ENCODE results near the gene GPR3. TPM values are rescaled to one million over a fixed set of nuclear protein-coding genes. Genes with fewer than 3 reads are reported as not detected.

The GPR3 gene
- total and polyA plus RNA-seq, 8 donors: 0.18 to 0.43 (median 0.27) TPM; not detected in 4

DNA sequence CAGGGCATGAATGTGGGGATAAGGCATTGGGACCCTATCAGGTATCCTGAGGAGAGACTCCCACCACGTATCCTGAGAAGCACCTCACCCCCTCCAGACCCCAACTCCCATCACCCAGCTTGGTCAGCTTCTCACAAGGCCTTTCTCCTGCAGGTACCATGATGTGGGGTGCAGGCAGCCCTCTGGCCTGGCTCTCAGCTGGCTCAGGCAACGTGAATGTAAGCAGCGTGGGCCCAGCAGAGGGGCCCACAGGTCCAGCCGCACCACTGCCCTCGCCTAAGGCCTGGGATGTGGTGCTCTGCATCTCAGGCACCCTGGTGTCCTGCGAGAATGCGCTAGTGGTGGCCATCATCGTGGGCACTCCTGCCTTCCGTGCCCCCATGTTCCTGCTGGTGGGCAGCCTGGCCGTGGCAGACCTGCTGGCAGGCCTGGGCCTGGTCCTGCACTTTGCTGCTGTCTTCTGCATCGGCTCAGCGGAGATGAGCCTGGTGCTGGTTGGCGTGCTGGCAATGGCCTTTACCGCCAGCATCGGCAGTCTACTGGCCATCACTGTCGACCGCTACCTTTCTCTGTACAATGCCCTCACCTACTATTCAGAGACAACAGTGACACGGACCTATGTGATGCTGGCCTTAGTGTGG, 1.3 kb downstream of the GPR3 start:
- no peak overlapping the region for H3K4me3 ChIP-seq
- peak overlapping the region in 1 of 5 donors; percentile 83 for H3K27ac ChIP-seq
- H3K4me1 ChIP-seq: peaks cover 22 to 39% (median 25%) of the 10 kb centered on the region in 4 donors
- no peaks in the 10 kb centered on the region for H3K9me3 ChIP-seq
- intact Hi-C loops (cut with DNase I; ENCODE audit: low total_unique reads): loop anchor here (5.0 kb wide), 2 partner anchors 36 to 91 kb away; no protein-coding TSS in a partner anchor
- peaks cover 0 to 6% (median 0%) of the 10 kb centered on the region in 3 donors for H3K27me3 ChIP-seq
- 92 to 96% (median 94%) methylated on average over 7 to 18 of the region's 18 CpGs for WGBS, 5 donors
- no peaks in the 10 kb centered on the region for H3K36me3 ChIP-seq
- no peak for DNase-seq
- no peak for TF ChIP-seq POLR2A (IDR thresholded peaks at IDR 0.05)
- no peak for TF ChIP-seq EP300 (IDR thresholded peaks at IDR 0.05)
- TF ChIP-seq, protein P1, sequence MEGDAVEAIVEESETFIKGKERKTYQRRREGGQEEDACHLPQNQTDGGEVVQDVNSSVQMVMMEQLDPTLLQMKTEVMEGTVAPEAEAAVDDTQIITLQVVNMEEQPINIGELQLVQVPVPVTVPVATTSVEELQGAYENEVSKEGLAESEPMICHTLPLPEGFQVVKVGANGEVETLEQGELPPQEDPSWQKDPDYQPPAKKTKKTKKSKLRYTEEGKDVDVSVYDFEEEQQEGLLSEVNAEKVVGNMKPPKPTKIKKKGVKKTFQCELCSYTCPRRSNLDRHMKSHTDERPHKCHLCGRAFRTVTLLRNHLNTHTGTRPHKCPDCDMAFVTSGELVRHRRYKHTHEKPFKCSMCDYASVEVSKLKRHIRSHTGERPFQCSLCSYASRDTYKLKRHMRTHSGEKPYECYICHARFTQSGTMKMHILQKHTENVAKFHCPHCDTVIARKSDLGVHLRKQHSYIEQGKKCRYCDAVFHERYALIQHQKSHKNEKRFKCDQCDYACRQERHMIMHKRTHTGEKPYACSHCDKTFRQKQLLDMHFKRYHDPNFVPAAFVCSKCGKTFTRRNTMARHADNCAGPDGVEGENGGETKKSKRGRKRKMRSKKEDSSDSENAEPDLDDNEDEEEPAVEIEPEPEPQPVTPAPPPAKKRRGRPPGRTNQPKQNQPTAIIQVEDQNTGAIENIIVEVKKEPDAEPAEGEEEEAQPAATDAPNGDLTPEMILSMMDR (IDR thresholded peaks at IDR 0.05): no peak
- no peak for TF ChIP-seq POLR2AphosphoS5 (IDR thresholded peaks at IDR 0.05)

DNA sequence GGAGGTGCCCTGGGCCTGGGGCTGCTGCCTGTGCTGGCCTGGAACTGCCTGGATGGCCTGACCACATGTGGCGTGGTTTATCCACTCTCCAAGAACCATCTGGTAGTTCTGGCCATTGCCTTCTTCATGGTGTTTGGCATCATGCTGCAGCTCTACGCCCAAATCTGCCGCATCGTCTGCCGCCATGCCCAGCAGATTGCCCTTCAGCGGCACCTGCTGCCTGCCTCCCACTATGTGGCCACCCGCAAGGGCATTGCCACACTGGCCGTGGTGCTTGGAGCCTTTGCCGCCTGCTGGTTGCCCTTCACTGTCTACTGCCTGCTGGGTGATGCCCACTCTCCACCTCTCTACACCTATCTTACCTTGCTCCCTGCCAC, 1.8 kb downstream of the GPR3 start:
- H3K27me3 ChIP-seq: peaks cover 0 to 6% (median 0%) of the 10 kb centered on the region in 3 donors
- 89 to 98% (median 96%) methylated on average over 9 of the region's 9 CpGs for WGBS, 5 donors
- no peaks in the 10 kb centered on the region for H3K36me3 ChIP-seq
- intact Hi-C loops (cut with DNase I; ENCODE audit: low total_unique reads): loop anchor here (5.0 kb wide), 2 partner anchors 37 to 92 kb away; no protein-coding TSS in a partner anchor
- DNase-seq: no peak
- H3K4me3 ChIP-seq: no peak overlapping the region
- TF ChIP-seq EP300 (IDR thresholded peaks at IDR 0.05) (no peak), POLR2AphosphoS5 (IDR thresholded peaks at IDR 0.05) (no peak), POLR2A (IDR thresholded peaks at IDR 0.05) (no peak)
- TF ChIP-seq, protein P1 (IDR thresholded peaks at IDR 0.05): no peak
- no peaks in the 10 kb centered on the region for H3K9me3 ChIP-seq
- H3K4me1 ChIP-seq: peaks cover 22 to 44% (median 28%) of the 10 kb centered on the region in 4 donors
- H3K27ac ChIP-seq: no peak overlapping the region

- intact Hi-C loops (cut with DNase I; ENCODE audit: low total_unique reads): loop anchor here (5.0 kb wide), 3 partner anchors 38 to 212 kb away; no protein-coding TSS in a partner anchor
- TF ChIP-seq, protein P1 (IDR thresholded peaks at IDR 0.05): no peak
- TF ChIP-seq POLR2AphosphoS5 (IDR thresholded peaks at IDR 0.05): no peak
- no peak for TF ChIP-seq POLR2A (IDR thresholded peaks at IDR 0.05)
- TF ChIP-seq EP300 (IDR thresholded peaks at IDR 0.05): no peak
Observed at GRCh38 chr1:27394925-27395324, 2.5 kb downstream of the GPR3 start.

DNA sequence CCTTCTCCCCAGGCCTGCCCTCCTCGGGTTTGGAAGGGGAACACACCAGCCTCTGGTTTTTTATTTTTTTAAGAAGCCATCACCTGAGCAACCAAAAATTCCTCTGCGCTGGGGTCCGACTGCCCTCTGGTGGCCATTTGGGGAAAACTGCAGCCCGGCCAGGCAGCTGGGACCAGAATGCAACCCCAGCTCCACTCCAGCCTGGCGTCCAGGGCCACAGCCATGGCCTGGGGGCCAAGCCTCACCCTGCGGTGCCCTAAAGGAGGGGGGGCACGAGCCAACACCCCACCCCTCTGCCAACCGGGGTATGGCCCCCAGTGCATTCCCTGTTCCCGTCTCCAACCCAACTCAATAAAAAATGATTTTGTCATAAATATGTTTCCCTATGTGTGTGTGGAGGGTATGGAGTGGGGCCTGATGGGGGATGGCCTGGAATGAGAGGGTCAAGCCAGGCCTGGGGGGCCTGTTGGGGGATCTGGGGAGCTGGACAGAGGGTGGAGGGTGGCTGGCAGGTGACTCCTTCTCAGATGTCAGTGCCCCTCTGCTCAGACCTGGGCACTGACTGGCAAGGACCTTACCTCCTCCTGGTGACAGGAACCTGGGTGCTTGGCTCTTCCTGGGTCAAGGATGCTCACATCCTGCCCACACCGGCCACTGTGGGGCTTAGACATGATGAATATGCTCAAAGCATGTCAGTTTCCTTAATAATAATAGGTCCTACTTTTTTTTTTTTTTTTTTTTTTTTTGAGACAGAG, 3.2 kb downstream of the GPR3 start:
- intact Hi-C loops (cut with DNase I; ENCODE audit: low total_unique reads): loop anchor here (5.0 kb wide), 1 partner anchor 212 kb away; no protein-coding TSS in a partner anchor
- no peaks in the 10 kb centered on the region for H3K36me3 ChIP-seq

More at GRCh38 chr1:27394925-27395324, 2.5 kb downstream of the GPR3 start:
- Histone ChIP-seq H3K36me3 (no peaks in the 10 kb centered on the region), H3K4me3 (no peak overlapping the region), H3K4me1 (peaks cover 22 to 46% (median 31%) of the 10 kb centered on the region in 4 donors), H3K27me3 (peaks cover 0 to 6% (median 0%) of the 10 kb centered on the region in 3 donors), H3K9me3 (no peaks in the 10 kb centered on the region), H3K27ac (peak overlapping the region in 1 of 5 donors; percentile 13)
- WGBS, 5 donors: 64 to 88% (median 79%) methylated on average over 1 of the region's 1 CpG
- no peak for DNase-seq

More for the DNA sequence above, 3.2 kb downstream of the GPR3 start:
- Histone ChIP-seq H3K4me1 (peaks cover 22 to 52% (median 37%) of the 10 kb centered on the region in 4 donors), H3K9me3 (no peaks in the 10 kb centered on the region), H3K4me3 (no peak overlapping the region), H3K27ac (peak overlapping the region in 1 of 5 donors; percentile 13), H3K27me3 (peaks cover 0 to 6% (median 0%) of the 10 kb centered on the region in 3 donors)
- 5 to 8% (median 6%) methylated on average over 8 to 10 of the region's 10 CpGs for WGBS, 5 donors
- TF ChIP-seq POLR2A (IDR thresholded peaks at IDR 0.05): no peak
- TF ChIP-seq, protein P1 (IDR thresholded peaks at IDR 0.05): peak in 5 of 7 experiments; percentile 90 to 98 (median 92)
- peak; percentile 80 to 90 for DNase-seq

All from stomach (tissue), 9 donors.